HG03066 (cell line): ENCODE results near the gene FHL1.
A peak's percentile ranks its signal among the peaks of the same experiment; 100 is the strongest.
"Not testable (repeated sequence)": the region's sequence is repeated elsewhere in the genome, so short reads cannot be mapped to it uniquely, and the experiment has no call there.

Experiments used
- ATAC-seq: cut with Tn5 transposase; IDR thresholded peaks from one replicate; pipeline ENCODE4 v1.9.1; 2021; ENCODE audit warnings: low read depth; ENCODE audit not compliant: unreplicated experiment

FHL1 gene

DNA sequence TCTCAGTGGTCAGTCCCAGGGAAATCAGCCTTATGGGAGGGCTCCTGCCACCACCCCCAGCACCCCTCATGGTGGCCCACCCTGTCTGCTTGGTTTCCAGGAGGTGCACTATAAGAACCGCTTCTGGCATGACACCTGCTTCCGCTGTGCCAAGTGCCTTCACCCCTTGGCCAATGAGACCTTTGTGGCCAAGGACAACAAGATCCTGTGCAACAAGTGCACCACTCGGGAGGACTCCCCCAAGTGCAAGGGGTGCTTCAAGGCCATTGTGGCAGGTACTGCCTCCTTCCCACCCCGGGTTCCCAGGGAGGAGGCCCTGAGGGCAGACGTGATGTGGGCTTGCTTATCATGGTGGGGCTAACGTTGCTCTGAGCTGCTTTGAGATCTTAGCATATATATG is 59.6 kb downstream of the FHL1 start:
- no peak for ATAC-seq

DNA sequence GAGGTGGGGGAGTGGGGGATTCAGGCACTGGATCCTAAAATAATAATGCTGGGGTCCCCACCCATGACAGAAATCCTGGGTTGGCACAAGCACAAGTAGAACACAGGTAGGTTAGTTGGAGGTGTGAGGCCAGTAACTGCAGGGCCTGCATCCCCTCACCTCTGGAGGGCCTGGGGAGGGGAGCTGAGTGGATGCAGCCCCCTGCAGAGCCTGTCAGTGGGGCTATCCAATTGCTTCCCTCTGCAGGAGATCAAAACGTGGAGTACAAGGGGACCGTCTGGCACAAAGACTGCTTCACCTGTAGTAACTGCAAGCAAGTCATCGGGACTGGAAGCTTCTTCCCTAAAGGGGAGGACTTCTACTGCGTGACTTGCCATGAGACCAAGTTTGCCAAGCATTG is 60.2 kb downstream of the FHL1 start:
- ATAC-seq, result no peak

DNA sequence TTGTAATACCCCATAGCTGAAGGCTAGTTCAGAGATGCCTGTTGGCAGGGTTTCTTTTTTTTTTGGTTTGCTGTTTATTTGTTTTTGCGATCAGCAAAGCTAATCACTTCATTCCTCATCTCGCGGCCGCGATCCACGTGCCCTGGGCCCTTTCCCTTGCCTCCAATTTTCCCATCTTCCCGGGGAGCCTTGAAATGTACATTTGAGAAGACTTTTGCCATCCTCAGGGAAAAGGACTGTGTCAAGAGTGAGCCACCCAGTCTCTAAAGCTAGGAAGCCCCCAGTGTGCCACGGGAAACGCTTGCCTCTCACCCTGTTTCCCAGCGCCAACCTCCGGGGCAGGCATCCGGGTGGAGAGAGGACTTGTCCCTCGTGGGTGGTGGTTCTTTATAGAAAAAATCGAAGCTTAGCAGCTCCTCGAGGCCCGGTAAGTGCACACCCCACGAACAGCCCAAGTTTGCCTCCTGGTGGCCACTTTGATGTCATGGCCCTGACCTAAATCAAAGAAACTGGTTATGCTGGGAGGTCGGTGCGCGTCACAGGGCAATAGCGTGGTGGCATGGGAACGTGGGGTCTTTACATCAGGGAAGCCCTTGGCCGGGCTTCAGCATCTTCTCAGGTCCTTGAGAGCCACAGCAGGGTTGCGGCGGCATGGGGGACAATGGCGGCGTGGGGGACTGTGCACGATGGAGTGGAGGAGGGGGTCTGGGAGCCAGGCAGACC is 61.8 kb downstream of the FHL1 start:
- ATAC-seq, result no peak

DNA sequence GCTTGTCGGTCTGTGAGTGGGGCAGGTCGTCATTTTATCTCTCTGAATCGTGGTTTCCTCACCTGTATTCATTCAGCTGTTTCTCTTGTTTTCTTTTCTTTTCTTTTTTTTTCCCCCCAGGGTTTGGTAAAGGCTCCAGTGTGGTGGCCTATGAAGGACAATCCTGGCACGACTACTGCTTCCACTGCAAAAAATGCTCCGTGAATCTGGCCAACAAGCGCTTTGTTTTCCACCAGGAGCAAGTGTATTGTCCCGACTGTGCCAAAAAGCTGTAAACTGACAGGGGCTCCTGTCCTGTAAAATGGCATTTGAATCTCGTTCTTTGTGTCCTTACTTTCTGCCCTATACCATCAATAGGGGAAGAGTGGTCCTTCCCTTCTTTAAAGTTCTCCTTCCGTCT is 62.4 kb downstream of the FHL1 start:
- ATAC-seq, result no peak

DNA sequence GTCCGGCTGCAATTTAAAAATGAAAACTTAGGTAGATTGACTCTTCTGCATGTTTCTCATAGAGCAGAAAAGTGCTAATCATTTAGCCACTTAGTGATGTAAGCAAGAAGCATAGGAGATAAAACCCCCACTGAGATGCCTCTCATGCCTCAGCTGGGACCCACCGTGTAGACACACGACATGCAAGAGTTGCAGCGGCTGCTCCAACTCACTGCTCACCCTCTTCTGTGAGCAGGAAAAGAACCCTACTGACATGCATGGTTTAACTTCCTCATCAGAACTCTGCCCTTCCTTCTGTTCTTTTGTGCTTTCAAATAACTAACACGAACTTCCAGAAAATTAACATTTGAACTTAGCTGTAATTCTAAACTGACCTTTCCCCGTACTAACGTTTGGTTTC is 62.9 kb downstream of the FHL1 start:
- no peak for ATAC-seq

DNA sequence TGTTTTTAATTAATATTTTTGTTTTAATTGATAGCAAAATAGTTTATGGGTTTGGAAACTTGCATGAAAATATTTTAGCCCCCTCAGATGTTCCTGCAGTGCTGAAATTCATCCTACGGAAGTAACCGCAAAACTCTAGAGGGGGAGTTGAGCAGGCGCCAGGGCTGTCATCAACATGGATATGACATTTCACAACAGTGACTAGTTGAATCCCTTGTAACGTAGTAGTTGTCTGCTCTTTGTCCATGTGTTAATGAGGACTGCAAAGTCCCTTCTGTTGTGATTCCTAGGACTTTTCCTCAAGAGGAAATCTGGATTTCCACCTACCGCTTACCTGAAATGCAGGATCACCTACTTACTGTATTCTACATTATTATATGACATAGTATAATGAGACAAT is 63.5 kb downstream of the FHL1 start:
- ATAC-seq, result no peak

DNA sequence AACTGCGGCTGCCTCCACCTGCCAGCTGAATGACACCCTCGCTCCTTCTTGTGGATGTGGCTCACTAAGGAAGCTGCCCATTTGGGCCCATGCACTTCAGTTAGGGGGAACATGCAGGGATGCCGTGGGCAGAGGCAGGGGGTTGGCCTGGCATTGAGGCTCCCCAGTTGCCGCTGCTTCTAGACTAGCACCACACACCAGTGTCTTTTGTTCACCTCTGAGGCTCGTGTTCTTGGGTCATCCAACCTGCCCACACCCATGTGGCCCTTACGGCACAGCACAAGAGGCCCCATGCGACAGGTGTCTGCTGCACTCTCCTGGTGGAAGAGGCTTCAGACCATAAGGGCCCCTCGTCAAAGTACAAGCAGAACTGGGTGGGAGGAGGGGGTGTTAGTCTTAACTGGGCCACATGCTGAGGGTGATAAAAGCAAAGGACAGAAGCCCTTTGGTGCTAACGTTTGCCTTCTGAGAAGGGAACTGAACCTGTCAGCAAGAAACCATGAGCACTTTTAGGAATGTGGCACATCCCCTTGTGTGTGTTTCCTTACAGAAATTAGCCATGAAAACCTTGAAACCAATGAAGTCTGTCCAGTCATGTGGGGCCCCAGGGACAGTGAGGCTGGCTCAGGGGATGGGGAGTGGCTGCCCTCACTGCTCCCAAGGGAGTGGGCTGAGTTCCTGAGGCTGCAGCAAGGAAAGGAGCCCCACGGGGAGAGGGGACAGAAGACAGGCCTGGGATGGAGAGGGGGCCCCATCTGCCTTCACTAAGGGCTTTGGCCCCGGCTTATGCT is 64.6 kb downstream of the FHL1 start:
- ATAC-seq, result no peak

DNA sequence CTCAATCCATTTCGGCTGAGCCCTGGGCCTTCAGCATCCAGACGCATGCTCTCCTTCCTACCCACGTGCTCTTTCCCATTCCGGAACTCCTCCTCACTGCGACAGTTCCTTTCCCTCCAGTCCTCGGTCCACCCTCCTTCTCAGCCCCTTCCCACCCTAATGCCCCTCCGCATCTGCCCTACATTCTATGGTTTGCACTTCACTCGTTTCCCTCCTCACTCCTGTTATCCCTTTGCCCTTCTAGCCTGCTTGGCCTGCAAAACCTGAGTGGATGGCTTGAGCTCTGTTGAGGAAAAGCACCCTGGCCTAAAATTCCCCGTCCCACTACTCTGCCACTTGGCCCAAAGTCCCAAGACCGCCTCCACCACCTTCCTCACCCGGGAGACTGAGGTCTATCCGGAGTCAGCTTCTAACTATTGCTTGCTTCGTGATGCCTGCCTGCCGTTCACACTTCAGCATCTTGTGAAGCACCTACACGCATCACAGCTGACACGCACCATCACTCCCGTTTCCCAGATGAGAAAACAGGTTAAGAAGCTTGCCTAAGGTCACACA is 65.3 kb downstream of the FHL1 start:
- no peak for ATAC-seq

DNA sequence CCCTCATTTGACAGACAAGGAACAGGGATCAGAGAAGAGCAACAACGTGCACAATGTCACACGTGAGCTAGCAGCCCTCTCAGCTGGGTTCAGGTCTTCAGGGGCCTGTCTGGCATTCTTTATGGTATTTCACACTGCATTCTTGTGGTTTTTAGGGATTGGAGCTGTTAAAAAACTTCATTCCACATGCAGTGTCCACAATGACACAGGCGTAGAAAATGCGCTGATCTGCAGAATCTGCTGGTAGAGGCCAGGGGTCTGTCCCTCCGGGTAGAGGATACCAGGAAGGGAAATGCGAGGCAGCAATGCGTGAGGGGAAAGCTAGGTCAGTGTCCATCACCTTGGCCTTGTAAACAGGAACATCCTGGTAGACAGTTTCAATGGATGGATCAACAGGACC is 67.2 kb downstream of the FHL1 start:
- ATAC-seq, result no peak

DNA sequence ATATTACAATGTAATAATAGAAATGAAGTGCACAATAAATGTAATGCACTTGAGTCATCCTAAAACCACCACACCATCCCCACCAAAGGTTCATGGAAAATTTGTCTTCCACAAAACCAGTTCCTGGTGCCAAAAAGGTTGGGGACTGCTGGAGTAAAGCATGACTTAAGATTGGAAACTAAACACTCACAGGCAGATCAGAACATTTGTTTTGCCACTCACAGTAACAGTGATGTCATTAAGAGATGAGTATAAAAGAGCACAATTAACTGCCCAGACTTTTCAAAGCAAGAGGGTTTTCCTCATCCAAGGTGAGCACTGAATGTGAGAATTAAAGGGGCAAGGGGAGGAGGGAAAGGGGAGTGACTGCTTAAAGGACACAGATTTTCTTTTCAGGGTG is 68.2 kb downstream of the FHL1 start:
- no peak for ATAC-seq

DNA sequence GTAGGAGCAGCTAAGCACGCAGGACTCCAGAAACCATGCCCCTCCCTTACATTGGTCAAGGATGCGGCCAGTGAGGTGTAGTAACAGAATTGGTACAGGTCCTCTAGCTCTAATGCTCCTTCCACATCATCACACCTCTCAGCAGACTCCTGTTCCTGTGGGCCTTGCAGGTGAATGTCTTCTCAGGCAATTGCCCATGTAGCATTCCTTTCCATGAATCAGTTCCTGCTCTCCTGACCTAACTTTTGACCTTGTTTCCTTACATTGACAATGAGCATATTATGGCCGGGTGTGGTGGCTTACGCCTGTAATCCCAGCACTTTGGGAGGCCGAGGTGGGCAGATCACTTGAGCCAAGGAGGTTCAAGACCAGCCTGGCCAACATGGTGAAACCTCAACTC is 72.6 kb downstream of the FHL1 start:
- no peak for ATAC-seq

DNA sequence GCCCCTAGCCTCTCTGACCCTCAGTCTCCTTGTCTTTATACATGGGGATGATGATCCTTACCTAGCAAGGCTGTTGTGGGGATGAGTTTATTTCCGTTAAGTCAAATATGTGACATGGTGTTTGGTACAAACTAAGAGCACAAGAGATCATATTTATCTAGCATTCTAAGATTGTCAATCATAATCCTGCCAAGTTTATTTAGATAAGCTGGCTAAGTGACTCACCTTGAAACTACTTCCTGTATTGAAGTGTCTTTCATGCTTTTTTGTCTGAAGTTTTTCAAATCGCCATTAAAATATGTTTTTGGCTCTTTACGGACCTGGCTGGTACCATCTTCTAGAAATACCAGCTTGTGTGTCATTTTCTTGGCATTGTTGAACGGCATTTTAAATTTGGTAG is 73.2 kb downstream of the FHL1 start:
- ATAC-seq, result no peak

DNA sequence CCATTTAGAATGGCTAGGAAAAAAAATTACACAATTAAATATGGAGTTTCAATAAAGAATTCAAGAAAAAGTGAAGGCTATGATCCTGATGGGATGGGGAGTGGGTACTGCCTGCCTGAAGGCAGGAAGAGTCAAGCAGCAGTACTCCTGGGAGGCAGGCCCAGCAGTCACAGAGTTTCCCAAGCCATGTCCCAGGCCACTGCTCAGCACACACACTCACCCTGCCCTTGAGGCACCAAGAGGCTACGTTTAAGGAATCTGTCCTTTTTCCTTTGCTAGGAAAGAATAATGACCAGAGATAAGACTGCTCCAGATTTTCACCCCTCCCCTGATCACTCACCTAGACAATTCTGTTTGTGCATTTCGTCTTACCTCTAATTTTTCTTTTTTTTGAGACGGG is 73.6 kb downstream of the FHL1 start:
- no peak for ATAC-seq

DNA sequence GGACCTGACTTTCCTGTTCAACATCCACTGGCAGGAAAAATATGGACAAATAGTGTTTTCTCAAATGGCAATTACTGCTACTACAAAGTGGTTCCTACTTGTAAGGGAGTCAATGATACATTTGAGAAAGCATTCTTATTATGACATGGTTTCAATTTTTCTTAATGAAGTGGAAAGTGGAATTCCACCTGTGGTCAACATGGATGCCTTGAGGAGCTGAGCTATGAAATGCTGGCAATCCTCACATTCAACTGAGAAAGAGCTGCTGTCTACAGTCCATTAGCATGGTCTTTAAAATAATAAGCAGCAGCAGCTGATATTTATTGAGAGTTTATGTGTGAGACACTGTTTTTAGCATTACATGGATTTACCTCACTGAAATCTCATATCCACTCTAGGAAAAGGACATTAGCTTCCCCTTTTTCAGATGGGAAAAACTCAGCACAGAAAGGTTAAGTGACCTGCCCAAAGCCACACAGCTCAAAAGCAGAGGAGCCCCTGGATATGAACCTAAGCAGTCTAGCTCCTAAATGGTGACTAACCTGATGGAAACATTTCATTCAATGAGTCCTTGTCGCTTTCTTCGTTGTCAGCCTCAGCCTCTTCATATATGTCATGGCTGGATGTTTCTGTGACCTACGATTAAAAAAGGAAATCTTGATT is 74.6 kb downstream of the FHL1 start:
- no peak for ATAC-seq

DNA sequence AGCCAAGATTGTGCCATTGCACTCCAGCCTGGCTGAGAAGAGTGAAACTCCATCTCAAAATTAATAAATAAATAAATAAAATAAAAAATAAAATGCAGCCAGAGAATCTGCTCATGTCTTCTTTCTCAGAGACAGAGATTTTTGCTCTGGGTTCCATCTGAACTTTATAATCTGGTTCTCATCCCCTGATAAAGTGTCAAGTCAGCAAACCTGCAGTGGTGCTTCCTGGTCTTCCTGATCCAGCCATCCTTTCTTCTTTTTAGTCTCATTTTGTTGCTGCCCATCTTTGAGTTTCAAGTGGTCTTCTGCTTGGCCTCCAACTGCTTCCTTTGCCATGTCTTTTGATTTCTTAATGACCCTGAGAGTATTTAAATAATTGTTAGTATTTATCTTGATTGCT is 79.7 kb downstream of the FHL1 start:
- no peak for ATAC-seq

DNA sequence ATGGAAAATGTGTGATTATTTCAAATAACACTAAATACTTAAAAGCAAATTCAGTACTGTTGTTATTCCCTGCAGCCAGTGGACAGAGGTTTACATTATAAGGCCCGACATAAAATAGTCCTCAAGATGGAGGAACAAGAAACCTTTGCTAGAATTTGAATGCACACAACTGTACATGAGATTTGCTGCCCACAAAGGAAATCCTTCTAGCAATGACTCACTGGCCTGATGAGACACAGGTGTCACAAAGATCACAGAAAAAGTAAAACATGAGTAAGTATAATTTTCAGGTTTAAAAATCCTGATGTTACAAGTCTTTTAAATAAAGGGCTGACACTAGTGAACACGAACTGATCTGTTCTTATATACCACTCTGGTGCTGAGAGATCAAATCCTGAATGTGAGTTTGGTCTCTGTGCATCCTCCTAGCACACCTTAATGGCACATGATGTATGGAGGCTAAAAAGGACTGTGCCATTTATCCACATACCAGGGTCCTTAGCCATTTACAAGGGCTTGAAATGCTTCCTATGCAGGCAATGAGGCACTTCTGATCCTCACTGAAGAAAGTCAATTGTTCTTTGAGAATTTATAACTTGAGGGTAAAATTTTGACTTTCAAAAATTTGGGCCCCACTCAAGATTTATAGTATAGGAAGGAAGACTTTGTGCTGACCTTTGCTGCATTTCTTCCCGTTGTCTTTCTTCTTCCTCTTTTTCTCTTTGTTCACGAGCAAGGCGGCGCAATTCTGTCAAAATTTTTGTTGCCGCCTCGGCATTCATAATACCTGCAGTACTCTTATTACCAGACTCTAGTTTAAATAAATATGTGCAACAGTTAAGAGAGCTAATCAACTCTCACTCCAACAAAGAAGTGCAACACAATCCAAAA is 80.9 kb downstream of the FHL1 start:
- ATAC-seq, result peak; percentile 53

DNA sequence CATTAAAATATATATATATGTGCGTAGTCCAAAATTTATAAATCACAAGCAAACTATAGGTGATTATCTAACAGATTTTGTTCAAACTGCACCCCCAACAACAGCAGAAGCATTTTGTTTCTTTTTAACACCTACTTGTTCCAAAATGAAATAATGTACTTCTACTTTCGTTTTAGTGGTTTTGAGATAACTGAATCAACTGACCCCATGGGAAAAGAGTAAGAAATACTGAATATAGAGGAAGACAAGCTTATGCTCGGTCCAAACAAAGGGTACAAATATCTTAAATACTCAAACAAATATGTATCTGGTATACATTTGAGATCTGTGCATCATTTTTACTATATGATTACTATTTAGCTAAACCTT is 81.5 kb downstream of the FHL1 start:
- ATAC-seq, result peak; percentile 51

DNA sequence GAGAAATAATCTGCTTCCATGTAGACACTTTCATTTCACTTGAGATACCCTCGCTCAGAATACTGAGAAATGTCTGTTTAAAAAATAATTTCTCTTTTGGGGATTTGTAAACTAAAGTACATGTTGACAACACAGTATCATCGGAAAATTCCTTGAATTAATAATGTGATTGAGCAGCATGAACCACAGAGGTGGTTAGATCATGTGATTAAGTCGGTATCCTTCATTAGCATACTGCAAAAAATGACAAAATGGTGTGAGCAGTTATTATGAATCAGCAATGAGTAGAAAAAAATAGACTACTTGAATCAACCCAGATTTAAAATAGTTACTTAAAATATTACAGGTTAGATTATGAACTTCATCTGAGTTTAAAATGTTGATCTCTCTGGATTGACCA is 89.7 kb downstream of the FHL1 start:
- ATAC-seq, result no peak

DNA sequence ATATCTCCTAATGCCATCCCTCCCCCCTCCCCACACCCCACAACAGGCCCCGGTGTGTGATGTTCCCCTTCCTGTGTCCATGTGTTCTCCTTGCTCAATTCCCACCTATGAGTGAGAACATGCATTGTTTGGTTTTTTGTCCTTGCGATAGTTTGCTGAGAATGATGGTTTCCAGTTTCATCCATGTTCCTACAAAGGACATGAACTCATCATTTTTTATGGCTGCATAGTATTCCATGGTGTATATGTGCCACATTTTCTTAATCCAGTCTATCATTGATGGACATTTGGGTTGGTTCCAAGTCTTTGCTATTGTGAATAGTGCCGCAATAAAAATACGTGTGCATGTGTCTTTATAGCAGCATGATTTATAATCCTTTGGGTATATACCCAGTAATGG is 90.5 kb downstream of the FHL1 start:
- ATAC-seq, result not testable (repeated sequence)

DNA sequence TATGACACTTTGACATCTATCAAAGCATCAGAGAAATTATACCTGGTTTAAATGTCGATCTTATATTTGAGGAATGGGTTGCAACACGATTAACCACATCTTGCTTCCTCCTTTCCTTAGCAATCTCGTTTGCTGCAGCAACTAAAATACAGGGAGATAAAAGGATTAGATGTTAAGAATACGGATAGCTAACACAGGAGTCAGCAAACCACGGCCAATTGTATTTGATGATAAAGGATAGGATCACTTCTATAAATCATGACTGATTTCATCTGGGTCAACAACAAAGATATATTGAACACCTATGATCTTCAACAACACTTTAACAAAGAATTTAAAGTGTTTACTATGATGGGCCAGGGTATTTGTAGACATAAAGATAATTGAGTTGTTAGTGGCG is 98.9 kb downstream of the FHL1 start:
- ATAC-seq, result no peak
